GM18519 (cell line): ENCODE data around the gene LIN28B.
"Not testable (repeated sequence)": the region's sequence is repeated elsewhere in the genome, so short reads cannot be mapped to it uniquely, and the experiment has no call there.

Source experiments
- ATAC-seq: cut with Tn5 transposase; IDR thresholded peaks from one replicate; pipeline ENCODE4 v1.9.1; 2021; ENCODE audit warnings: mild to moderate bottlenecking, moderate library complexity; ENCODE audit not compliant: unreplicated experiment, low FRiP score

Gene LIN28B

GRCh38 chr6:105058846-105059245 lies 101.9 kb downstream of the LIN28B start:
- no peak for ATAC-seq

DNA sequence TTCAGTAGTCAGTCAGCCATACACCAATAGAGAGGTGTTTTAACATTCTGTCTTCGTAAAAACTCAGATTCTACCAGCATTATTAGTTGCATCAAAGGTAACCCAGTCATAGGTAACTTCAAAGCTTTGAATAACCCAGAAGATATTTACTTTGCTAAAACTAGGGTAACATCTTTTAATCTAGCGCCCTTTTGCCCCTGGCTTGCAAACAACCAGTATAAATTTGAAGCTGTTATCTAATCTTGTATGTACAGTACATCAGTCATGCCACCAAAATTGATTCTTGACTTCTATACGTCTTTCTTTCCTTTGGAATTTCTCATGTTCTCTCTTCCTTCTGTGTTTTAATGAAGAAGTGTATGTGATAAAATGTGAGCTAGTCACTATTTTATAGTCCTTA lies 109.3 kb downstream of the LIN28B start:
- ATAC-seq: no peak

DNA sequence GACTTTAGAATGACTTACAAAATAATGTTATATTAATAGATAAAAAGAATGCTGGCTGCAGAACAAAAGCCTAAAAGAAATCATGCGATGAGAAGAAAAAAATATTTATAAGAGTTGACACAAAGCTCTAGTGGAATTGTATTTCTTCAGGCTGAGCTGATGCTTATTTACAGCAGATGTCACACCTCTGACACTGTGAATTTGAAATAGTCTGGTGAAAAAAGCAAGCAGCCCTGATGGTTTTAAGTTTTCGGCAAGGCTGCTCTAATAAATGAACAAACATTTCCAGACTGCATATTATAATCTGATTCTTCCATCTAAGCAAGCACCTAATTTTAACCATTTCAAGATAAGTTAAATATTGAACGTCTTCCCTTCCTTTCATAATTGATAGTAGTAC lies 109.9 kb downstream of the LIN28B start:
- no peak for ATAC-seq

- no peak for ATAC-seq
Measured at GRCh38 chr6:105067329-105067728, 110.4 kb downstream of the LIN28B start.

GRCh38 chr6:105068407-105068806 lies 111.5 kb downstream of the LIN28B start:
- no peak for ATAC-seq

DNA sequence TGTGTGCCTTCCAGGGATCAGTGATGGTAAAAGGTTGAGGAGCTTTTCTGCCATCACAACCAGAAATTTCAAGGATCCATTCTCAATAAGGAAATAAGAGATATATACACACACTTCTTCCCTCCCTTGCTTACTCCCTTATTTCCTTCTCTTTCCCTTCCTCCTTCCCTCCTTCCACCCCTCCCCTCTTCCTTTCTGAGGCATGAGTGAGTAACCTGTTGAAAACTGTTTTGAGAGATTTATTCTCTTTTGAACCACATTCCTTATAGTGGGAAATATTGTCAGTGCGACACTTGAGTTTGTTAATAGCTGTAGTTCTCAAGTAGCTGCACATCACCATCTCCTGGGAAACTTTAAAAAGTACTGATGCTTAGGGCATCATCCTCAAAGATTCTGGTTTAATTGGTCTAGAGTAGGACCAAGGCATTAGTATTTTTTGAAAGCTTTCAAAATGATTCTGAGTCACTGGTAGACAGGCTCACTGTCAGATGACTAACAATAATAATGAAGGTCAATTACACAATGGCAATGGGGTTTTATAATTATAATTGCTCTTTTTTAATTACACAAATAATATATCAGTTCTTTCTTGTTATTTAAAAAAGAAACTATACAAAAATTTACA lies 113.0 kb downstream of the LIN28B start:
- no peak for ATAC-seq

DNA sequence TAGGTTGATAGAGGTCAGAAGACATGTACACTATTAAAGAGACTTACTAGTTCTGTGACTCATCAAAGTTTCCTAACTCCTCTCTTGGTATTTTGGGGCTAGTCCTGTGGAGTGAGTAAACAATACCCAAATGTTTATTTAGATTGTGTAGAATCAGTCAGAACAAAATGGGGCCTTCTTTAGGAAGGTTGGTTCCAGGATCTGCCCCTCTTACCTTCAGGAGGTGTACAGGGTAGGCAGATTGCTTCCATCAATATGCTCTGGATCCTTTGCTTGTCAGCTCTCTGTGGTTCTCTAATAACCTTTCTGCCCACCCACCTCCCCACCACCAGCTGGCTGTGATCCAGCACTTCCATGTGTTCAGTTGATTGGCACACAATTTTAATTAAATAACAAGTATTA lies 115.9 kb downstream of the LIN28B start:
- no peak for ATAC-seq

DNA sequence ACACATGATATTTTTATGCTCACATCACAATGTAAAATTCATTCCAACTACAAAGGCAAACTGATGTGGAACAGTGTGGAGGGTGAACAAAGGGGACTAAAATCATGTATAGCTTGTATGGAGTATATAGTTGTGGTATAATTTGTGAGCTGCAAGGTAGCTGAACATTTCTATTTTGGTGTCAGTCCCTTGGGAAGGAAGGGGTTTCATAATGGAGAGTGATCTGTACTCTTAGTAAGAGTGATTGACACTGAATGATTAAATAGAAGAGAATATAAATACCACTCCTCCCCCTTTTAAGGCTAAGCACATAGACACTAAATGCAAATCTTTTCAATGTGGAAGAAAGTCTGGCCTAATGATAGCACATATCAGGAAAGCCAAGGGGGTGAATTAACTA lies 118.3 kb downstream of the LIN28B start:
- no peak for ATAC-seq

DNA sequence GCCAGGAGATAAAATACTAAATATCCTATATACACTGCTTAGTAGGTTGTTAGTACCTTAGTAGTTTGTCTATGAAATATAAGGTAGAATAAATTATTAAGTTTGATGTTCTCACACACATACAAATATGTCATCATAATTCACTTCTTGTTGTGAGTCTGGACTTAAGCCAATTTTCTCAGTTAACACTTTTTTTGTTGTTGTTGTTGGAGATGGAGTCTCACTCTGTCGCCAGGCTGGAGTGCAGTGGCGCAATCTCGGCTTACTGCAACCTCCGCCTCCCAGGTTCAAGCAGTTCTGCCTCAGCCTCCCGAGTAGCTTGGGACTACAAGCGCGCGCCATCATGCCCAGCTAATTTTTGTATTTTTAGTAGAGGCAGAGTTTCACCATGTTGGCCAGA lies 119.5 kb downstream of the LIN28B start:
- not testable (repeated sequence) for ATAC-seq

DNA sequence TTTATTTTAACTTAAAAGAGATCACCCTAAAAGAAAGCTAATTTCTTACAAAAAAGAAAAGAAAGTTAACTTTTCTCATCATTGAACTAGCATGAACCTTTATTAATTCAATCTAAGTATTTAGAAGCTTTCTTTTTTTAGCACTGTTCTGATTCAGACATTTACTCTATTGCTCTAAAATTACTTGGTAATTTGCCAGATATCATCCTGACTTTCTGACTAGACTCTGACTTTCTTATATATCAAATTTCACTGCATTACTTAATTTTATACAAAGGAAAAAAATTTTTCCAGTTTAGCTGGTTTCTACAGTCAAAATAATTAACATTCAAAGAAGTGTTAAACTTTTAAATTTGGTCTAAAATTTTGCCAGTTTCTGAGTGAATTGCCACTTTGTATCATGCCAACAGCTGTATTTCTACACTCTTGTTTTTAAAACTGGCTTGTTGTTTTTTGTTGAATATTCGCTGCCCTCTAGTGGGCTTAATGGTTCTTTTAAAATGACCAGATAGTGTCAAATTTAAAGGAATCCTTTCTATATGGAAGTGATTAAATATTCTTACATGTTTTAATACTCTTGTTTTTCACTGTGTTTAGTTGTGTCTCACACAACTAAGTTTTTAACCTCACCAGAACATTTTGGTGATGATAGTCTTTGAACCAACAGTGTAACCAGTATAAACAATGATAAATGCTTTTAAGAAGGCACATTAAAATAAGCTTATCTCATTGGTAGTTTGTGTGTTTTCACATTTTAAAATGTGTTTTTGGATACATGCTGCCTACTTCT lies 120.9 kb downstream of the LIN28B start:
- ATAC-seq: no peak

DNA sequence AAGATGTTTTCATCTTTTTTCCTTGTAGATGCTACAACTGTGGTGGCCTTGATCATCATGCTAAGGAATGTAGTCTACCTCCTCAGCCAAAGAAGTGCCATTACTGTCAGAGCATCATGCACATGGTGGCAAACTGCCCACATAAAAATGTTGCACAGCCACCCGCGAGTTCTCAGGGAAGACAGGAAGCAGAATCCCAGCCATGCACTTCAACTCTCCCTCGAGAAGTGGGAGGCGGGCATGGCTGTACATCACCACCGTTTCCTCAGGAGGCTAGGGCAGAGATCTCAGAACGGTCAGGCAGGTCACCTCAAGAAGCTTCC lies 121.4 kb downstream of the LIN28B start:
- ATAC-seq: no peak

DNA sequence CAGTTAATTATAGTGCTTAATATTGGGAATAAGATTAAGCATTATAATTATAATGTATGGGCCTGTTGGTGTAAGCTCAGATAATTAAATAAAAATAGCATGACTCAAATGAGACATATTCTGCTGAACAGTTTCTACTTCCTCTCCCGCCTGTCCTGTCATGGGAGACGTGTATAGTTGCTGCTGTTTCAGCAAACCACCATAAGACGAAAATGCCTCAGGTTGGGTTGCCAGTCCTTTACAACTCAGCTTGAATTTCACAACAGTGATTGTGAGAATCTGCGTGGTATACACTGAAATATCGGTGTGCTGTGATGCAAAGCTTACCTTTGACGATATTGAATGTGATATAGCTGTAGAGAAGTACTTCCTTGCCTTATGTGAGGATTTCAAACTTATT lies 123.4 kb downstream of the LIN28B start:
- ATAC-seq: no peak

- ATAC-seq: not testable (repeated sequence)
Measured at GRCh38 chr6:105081662-105082061, 124.8 kb downstream of the LIN28B start.

GRCh38 chr6:105087571-105088211 lies 130.8 kb downstream of the LIN28B start:
- no peak for ATAC-seq

- ATAC-seq: no peak
Measured at GRCh38 chr6:105091140-105091829, 134.4 kb downstream of the LIN28B start.

DNA sequence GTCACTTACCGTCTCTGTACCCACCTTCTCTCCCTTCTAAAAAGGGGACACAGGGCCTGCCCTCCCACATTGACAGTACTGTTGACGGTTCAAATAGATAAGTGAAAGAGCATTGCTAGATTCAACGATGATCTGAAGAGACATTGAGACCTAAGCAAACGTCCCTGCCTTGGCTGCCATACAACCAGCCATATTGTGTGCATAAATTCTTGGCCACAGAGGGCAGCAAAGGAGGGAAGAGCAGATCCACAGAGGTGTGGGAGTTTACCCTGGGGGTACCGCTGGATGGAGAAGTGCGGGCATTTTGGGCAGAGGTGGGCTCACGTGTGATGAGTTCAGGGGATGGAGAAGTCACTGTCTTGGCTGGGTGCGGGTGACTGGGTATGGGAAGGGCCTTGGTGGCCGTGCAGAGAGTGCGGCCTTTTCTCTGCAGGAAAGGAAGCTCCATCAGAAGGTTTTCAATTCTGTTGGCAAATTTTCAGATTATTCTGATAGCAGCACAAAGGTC lies 137.3 kb downstream of the LIN28B start:
- ATAC-seq: no peak

DNA sequence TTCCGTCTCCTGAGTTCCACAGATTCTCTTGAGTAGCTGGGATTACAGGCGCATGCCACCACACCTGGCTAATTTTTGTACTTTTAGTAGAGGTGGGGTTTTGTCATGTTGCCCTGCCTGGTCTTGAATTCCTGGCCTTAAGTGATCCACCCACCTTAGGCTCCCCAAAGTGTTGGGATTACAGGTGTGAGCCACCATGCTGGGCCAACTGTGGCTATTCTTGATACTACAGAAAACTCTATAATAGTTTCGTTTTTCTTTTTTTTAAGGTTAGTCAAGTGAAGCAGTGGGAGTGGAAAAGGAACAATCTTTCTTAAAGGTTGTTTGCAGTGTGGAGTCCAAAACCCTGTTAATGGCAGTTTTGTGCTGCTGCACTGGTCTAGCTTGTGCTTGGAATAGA lies 138.2 kb downstream of the LIN28B start:
- no peak for ATAC-seq

GRCh38 chr6:105097288-105097687 lies 140.4 kb downstream of the LIN28B start:
- ATAC-seq: no peak

GRCh38 chr6:105099371-105099770 lies 142.5 kb downstream of the LIN28B start:
- ATAC-seq: no peak

DNA sequence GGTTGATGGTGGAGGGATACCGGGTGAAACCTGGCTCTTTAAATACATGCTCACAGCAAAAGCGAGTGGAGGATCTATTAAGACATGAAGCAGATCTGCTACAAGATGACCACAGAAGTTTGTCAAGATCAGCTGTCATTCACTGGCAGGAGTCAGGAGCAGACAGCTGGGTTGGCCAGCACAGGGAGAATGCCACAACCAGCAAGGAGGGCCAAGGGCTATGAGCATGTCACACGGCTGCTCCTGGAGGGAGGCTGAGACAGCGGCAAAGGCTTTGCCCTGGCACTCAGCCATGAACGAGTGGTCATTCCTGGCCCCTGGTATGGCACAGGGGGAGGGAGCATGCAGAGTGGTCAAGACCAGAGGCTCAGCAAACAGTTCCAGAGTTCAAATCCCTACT lies 145.3 kb downstream of the LIN28B start:
- ATAC-seq: no peak

DNA sequence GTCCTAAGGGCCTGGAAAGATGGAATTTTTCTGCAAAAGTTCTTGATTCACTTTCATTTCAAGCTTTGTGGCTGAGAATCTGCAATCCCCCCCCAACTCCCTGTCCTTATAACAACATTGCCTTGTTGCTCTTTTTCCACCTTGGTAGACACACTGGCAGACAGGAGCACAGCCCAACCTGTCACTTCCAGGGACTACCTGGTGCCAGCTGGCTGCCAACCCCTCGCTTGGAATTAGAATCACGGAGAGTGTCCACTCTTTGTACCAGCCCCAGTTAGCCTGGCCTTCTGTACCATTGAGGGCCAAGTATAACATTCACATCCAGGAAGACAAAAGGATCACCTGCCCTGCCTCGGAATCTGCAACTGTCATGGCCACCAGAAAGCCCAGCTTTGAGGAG lies 148.2 kb downstream of the LIN28B start:
- no peak for ATAC-seq
